A549 (cell line): ENCODE measurements around the gene ADGRG3.

ENCODE experiments used
- CBX2 ChIP-seq: fragments of 200-600 bp; sonication (generic); IDR thresholded peaks from 2 replicates; pipeline ENCODE4 v1.6.1; 2016; ENCODE audit warnings: low read depth, mild to moderate bottlenecking, borderline replicate concordance
- JUNB ChIP-seq: fragments of >200 bp; sonication (Bioruptor Twin); formaldehyde crosslinking; IDR thresholded peaks from 2 replicates; pipeline ENCODE4 v1.6.1; 2016
- MAFK ChIP-seq: fragments of 450-650 bp; IDR thresholded peaks from 2 replicates; pipeline ENCODE4 v1.6.1; 2014; ENCODE audit not compliant: partially characterized antibody
- POLR2A ChIP-seq: IDR thresholded peaks from 2 replicates; pipeline ENCODE4 v1.6.1; 2012; ENCODE audit warnings: mild to moderate bottlenecking, low read length
- RAD21 ChIP-seq, 2 experiments: fragments of >200 bp in 1 of 2; sonication (Bioruptor Twin) in 1 of 2; formaldehyde crosslinking in 1 of 2; IDR thresholded peaks in 1 of 2; conservative IDR thresholded peaks in 1 of 2; 2 replicates in 1 of 2; 3 replicates in 1 of 2; pipeline ENCODE4 v1.6.1; 2012 to 2018; ENCODE audit warnings: inconsistent platforms in 1 of 2
- TP53 ChIP-seq: fragments of 250-450 bp; sonication (Bioruptor Pico); IDR thresholded peaks from 2 replicates; pipeline ENCODE4 v1.5.0; 2021; ENCODE audit warnings: mild to moderate bottlenecking, moderate library complexity

DNA sequence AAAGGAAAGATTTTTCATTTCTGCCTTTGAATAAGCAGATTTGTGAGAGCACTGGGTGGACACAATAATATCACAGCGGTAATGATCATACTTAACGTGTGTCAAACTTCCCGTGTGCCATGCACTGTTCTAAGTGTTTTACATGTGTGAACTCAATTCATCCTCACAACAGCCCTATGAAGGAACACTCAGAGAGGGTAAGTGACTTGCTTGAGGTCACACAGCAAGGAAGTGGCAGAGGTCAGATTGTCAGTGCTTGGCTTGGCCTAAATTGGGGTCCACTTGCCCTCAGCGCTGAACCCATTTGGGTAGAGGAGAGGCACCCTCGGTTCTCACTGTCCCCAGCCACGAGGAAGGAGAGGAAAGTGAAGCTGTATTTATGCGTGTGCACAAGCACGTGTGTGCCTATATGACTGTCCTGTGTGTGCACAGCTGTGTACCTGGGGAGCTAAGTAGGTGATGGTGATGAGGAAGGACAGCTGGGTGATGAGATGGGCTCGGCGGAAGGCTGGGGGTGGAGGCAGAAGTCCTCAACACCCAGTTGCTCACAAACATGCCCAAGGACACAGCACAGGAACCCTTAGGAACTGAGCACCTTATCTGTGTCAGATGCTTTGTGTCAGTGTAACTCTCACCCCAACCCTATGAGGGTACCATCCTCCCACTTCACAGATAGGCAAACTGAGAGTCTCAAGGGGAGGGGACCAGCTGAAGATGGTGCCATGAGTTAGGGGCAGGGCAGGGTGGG is 9.8 kb upstream of the ADGRG3 start:
- TF ChIP-seq POLR2A (no peak), TP53 (CRISPR knock-in tag) (no peak), JUNB (no peak), CBX2 (no peak), RAD21 (conservative IDR thresholded peaks at IDR 0.05 in 1 of 2, IDR thresholded peaks at IDR 0.05 in 1 of 2) (no peak), MAFK (no peak)
